SK-N-SH treated with all-trans-retinoic acid at 6 μM for 48 hours (cell line): ENCODE results near the gene EXOSC5.

Experiments
- ARNTL ChIP-seq: fragments of 450-650 bp; formaldehyde crosslinking; IDR thresholded peaks from 2 replicates; pipeline ENCODE4 v1.5.0; 2020; ENCODE audit warnings: low read depth, mild to moderate bottlenecking, moderate library complexity, borderline replicate concordance
- CSDC2 ChIP-seq: fragments of 250-450 bp; sonication (Bioruptor Pico); IDR thresholded peaks from 2 replicates; pipeline ENCODE4 v1.5.0; 2020; ENCODE audit warnings: mild to moderate bottlenecking, moderate library complexity
- GLIS3 ChIP-seq: fragments of 250-450 bp; sonication (Bioruptor Pico); IDR thresholded peaks from 2 replicates; pipeline ENCODE4 v1.5.0; 2020; ENCODE audit warnings: mild to moderate bottlenecking, moderate library complexity
- ISL1 ChIP-seq: fragments of 250-450 bp; sonication (Bioruptor Pico); IDR thresholded peaks from 2 replicates; pipeline ENCODE4 v2.1.2; 2022; ENCODE audit warnings: mild to moderate bottlenecking, moderate library complexity
- PPARA ChIP-seq: fragments of 250-450 bp; sonication (Bioruptor Pico); IDR thresholded peaks from 2 replicates; pipeline ENCODE4 v1.5.0; 2020; ENCODE audit warnings: mild to moderate bottlenecking, borderline replicate concordance
- RARB ChIP-seq: fragments of 250-450 bp; sonication (Bioruptor Pico); IDR thresholded peaks from 2 replicates; pipeline ENCODE4 v1.8.0; 2021; ENCODE audit warnings: mild to moderate bottlenecking, moderate library complexity
- TCF4 ChIP-seq: fragments of 250-450 bp; sonication (Bioruptor Pico); IDR thresholded peaks from 2 replicates; pipeline ENCODE4 v1.8.0; 2021; ENCODE audit warnings: mild to moderate bottlenecking, moderate library complexity, borderline replicate concordance
- TOX ChIP-seq: fragments of 250-450 bp; sonication (Bioruptor Pico); IDR thresholded peaks from 2 replicates; pipeline ENCODE4 v1.8.0; 2021; ENCODE audit warnings: mild to moderate bottlenecking, moderate library complexity, borderline replicate concordance
- ZFP3 ChIP-seq: fragments of 250-450 bp; sonication (Bioruptor Pico); IDR thresholded peaks from 2 replicates; pipeline ENCODE4 v1.5.0; 2020; ENCODE audit warnings: mild to moderate bottlenecking, moderate library complexity
- ZFP30 ChIP-seq: fragments of 450-650 bp; formaldehyde crosslinking; IDR thresholded peaks from 2 replicates; pipeline ENCODE4 v1.5.0; 2022; ENCODE audit warnings: mild to moderate bottlenecking, moderate library complexity
- ZNF8 ChIP-seq: fragments of 450-650 bp; formaldehyde crosslinking; IDR thresholded peaks from 2 replicates; pipeline ENCODE4 v1.5.0; 2020; ENCODE audit warnings: mild to moderate bottlenecking, moderate library complexity
- TF ChIP-seq, protein P1 (sequence below): fragments of 250-450 bp; sonication (Bioruptor Pico); IDR thresholded peaks from 2 replicates; pipeline ENCODE4 v1.8.0; 2020; ENCODE audit warnings: mild to moderate bottlenecking, moderate library complexity, borderline replicate concordance
- TF ChIP-seq, protein P2 (sequence below): fragments of 250-450 bp; sonication (Bioruptor Pico); IDR thresholded peaks from 2 replicates; pipeline ENCODE4 v1.5.1; 2020; ENCODE audit warnings: low read depth, mild to moderate bottlenecking, moderate library complexity

DNA sequence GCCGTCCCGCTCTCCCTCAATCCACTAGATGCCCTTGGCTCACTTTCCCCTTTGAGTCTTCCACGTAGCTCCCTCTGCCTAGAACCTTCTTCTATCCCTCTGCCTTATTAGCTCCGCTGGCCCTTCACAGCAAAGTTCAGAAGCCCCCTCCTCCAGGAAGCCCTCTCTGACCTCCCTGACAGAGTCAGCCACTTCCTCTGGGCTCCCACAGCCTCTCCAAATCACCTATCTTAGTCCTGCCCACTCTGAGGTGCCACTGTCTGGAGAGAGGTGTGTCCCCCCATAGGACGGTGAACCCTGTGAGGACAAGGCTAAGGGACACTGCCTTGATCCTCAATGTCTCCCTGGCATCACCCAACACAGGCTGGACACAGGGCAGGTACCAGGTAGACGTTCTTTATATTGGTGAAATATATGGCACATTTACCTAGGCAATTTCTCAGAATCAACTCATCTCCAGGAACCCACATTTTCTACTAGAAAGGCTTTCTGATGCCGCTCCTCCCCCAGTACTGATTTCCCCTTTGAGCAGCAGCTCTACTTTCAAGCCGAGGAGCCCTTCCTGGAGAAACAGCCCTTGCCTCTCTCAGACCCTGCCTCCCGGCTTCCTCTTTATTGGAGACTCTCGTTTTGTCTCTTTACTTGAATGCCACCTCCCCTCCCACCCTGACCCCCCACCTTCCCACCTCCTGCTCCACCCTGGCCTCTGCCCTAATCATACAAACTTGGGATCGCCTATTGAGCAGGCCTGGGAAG lies 40.0 kb downstream of the EXOSC5 start:
- TF ChIP-seq ZNF8 (CRISPR knock-in tag) (no peak), ARNTL (CRISPR knock-in tag) (no peak), CSDC2 (no peak), RARB (CRISPR knock-in tag) (no peak), PPARA (no peak), ZFP30 (CRISPR knock-in tag) (no peak), ZFP3 (CRISPR knock-in tag) (no peak), ISL1 (no peak), TCF4 (CRISPR knock-in tag) (no peak), TOX (CRISPR knock-in tag) (no peak), GLIS3 (CRISPR knock-in tag) (no peak)
- TF ChIP-seq, protein P1, sequence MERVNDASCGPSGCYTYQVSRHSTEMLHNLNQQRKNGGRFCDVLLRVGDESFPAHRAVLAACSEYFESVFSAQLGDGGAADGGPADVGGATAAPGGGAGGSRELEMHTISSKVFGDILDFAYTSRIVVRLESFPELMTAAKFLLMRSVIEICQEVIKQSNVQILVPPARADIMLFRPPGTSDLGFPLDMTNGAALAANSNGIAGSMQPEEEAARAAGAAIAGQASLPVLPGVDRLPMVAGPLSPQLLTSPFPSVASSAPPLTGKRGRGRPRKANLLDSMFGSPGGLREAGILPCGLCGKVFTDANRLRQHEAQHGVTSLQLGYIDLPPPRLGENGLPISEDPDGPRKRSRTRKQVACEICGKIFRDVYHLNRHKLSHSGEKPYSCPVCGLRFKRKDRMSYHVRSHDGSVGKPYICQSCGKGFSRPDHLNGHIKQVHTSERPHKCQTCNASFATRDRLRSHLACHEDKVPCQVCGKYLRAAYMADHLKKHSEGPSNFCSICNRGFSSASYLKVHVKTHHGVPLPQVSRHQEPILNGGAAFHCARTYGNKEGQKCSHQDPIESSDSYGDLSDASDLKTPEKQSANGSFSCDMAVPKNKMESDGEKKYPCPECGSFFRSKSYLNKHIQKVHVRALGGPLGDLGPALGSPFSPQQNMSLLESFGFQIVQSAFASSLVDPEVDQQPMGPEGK (CRISPR knock-in tag), result no peak
- TF ChIP-seq, protein P2, sequence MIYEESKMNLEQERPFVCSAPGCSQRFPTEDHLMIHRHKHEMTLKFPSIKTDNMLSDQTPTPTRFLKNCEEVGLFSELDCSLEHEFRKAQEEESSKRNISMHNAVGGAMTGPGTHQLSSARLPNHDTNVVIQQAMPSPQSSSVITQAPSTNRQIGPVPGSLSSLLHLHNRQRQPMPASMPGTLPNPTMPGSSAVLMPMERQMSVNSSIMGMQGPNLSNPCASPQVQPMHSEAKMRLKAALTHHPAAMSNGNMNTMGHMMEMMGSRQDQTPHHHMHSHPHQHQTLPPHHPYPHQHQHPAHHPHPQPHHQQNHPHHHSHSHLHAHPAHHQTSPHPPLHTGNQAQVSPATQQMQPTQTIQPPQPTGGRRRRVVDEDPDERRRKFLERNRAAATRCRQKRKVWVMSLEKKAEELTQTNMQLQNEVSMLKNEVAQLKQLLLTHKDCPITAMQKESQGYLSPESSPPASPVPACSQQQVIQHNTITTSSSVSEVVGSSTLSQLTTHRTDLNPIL (CRISPR knock-in tag), result no peak
